Measurements from ENCODE around the gene FHAD1.

FHAD1 gene

DNA sequence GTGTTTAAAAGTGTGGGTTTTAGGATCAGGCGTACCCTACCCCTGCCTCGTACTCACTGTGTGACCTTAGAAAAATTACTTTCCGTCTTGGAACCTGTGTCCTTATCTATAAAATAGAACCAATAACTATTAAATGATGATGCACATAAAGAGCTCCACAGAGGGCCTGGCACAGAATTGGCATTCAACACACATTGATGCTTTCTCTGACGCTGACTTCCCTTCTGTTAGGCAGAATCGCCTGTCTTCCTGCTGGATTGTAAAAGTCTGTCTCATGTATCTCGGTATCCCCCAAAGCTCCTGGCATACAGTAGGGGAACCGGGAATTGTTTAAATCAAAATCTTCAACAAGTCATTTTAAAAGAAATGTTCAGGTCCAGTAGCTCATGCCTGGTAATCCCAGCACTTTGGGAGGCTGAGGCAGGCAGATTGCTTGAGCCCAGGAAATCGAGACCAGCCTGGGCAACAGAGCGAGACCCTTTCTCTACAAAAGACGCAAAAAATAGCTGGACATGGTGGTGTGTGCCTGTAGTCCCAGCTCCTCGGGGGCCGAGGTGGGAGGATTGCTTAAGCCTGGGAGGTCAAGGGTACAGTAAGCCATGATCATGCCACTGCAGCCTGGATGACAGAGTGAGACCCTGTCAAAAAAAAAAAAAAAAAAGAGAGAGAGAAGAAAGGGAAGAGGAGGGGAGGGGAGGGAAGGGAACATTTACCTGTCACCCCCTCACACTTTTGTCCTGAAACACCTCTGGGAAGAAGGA lies 41.3 kb upstream of the FHAD1 start:
- no peak overlapping the region for H3K4me3 ChIP-seq (ENCODE audit: low read length)
- no peak for DNase-seq (ENCODE audit: low read depth)
- TF ChIP-seq, protein P1, sequence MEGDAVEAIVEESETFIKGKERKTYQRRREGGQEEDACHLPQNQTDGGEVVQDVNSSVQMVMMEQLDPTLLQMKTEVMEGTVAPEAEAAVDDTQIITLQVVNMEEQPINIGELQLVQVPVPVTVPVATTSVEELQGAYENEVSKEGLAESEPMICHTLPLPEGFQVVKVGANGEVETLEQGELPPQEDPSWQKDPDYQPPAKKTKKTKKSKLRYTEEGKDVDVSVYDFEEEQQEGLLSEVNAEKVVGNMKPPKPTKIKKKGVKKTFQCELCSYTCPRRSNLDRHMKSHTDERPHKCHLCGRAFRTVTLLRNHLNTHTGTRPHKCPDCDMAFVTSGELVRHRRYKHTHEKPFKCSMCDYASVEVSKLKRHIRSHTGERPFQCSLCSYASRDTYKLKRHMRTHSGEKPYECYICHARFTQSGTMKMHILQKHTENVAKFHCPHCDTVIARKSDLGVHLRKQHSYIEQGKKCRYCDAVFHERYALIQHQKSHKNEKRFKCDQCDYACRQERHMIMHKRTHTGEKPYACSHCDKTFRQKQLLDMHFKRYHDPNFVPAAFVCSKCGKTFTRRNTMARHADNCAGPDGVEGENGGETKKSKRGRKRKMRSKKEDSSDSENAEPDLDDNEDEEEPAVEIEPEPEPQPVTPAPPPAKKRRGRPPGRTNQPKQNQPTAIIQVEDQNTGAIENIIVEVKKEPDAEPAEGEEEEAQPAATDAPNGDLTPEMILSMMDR (conservative IDR thresholded peaks at IDR 0.05; ENCODE audit: low read depth, low read length) = no peak

GRCh38 chr1:15206418-15207030 lies 40.5 kb upstream of the FHAD1 start:
- TF ChIP-seq, protein P1 (conservative IDR thresholded peaks at IDR 0.05; ENCODE audit: low read depth, low read length) = no peak
- no peak for DNase-seq (ENCODE audit: low read depth)
- H3K4me3 ChIP-seq (ENCODE audit: low read length) = no peak overlapping the region

DNA sequence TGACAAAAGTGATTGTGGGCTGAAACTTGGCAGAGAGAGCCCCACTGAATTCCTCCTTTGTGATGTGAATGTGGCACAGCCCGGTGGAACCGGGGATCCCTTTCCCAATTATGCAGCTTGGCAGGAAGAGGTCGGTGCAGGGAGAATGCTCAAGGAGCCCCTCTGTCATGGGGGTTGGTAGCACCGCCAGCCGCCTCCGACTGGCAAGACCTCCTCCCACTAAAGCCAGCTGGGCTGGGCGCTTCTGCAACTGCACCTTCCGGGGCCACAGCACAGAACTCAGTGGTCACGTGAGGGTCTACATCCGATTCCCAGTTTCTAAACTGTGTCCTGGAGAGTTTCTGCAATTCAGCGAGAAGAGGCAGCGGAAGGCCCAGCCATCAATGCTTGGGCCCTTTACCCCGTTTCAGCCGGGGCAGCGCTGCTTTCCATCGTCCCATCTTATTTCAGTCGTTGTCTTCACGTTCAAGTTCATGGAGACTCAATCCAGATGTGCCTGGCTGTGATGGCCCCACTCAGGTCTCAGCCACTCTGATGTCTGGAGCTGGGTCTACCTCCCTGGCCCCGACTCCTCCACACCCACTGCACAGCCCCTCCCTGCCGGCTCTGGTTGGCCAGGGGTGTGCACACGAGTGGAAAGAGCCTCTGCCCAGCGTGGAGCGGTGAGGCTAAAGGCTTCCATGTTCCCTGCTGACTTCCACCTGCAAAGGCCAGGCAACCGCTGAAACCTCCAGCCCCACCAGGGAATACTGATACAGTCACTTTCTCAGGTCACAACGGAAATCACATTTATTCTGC lies 39.8 kb upstream of the FHAD1 start:
- no peak overlapping the region for H3K4me3 ChIP-seq (ENCODE audit: low read length)
- TF ChIP-seq, protein P1 (conservative IDR thresholded peaks at IDR 0.05; ENCODE audit: low read depth, low read length) = no peak
- DNase-seq (ENCODE audit: low read depth) = no peak

GRCh38 chr1:15207829-15208429 lies 39.1 kb upstream of the FHAD1 start:
- TF ChIP-seq, protein P1 (conservative IDR thresholded peaks at IDR 0.05; ENCODE audit: low read depth, low read length) = no peak
- DNase-seq (ENCODE audit: low read depth) = no peak
- H3K4me3 ChIP-seq (ENCODE audit: low read length) = no peak overlapping the region

- TF ChIP-seq, protein P1 (conservative IDR thresholded peaks at IDR 0.05; ENCODE audit: low read depth, low read length) = no peak
- no peak for DNase-seq (ENCODE audit: low read depth)
- H3K4me3 ChIP-seq (ENCODE audit: low read length) = no peak overlapping the region
These were observed 36.2 kb upstream of the FHAD1 start for GRCh38 chr1:15210651-15211375.

GRCh38 chr1:15211424-15211823 lies 35.6 kb upstream of the FHAD1 start:
- TF ChIP-seq, protein P1 (conservative IDR thresholded peaks at IDR 0.05; ENCODE audit: low read depth, low read length) = no peak
- no peak overlapping the region for H3K4me3 ChIP-seq (ENCODE audit: low read length)
- no peak for DNase-seq (ENCODE audit: low read depth)
